HG03432 (cell line): ENCODE results near the gene MED19.
A peak's percentile ranks its signal among the peaks of the same experiment; 100 is the strongest.
"Not testable (repeated sequence)": the region's sequence is repeated elsewhere in the genome, so short reads cannot be mapped to it uniquely, and the experiment has no call there.

ENCODE experiments used
- ATAC-seq: cut with Tn5 transposase; IDR thresholded peaks from one replicate; pipeline ENCODE4 v1.9.1; 2021; ENCODE audit warnings: mild to moderate bottlenecking, moderate library complexity; ENCODE audit not compliant: unreplicated experiment

MED19 gene

DNA sequence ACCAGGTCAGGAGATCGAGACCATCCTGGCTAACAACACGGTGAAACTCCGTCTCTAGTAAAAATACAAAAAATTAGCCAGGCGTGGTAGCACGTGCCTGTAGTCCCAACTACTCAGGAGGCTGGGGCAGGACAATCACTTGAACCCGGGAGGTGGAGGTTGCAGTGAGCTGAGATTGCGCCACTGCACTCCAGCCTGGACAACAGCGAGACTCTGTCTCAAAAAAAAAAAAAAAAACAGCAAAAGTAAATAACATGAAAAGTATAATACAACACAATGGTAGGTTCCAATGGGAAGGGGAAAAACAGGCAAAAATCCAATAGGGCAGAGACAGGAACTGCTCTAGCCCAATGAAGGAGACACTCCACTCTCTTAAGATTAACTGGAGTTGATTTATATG is 6.6 kb downstream of the MED19 start:
- not testable (repeated sequence) for ATAC-seq

DNA sequence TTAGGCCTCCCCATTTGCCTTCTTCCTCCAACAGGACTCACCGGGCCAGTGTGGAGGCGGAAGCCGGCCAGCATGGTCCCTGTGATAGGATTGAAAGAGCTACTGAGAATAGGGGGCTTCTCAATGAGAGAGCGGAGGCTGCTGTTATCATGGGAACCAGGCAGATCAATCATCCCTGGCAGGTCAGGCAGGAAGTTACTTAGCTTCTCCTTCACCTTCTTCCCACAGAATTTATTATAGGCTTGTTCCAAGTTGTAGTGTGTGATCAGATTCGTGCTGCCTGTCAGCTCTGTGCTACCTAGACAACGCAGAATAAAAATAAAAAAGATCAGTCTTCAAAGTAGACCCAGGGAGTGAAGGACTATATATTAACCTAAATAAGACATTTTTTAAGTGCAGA is 7.1 kb downstream of the MED19 start:
- no peak for ATAC-seq

DNA sequence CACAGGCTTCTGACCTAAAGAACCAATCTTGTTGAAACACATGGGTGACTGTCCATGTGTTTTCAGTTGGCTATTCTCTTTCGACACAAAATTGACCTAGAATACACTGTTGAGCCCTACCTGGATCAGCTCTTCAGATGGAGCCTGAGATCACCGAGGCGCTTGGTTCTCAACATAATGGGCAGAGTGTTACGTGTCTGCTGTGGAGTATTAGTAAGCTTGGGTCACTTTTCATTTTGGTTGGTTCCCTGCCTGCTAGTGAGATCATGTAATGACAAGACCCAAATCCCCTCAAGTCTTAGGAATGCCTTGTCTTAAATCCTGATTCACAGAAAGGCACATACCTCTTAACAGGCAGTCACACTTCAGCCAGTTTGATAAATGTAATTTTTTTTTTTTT is 8.7 kb downstream of the MED19 start:
- ATAC-seq = no peak

DNA sequence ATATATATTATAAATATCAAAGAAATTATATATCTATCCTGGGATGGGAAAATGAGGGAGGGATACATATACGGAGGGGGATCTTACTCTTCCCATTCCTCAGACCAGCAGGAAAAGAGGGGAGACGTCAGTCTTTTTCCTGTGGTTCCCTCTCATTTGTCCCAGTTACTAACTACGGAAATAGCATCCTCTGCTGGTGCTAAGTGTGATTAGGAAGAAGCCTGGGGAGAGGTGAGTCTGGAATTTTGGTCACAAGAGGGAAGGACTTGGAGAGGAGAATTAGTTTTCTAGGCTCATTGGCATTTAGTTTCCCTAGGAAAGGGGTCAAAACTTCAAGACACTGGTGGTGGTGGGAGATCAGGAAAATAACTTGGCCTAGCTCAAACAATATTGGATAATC is 11.6 kb downstream of the MED19 start:
- no peak for ATAC-seq

GRCh38 chr11:57699813-57700212 is 12.2 kb downstream of the MED19 start:
- ATAC-seq = no peak

- ATAC-seq = no peak
Observed at GRCh38 chr11:57698843-57699365, 13.1 kb downstream of the MED19 start.

DNA sequence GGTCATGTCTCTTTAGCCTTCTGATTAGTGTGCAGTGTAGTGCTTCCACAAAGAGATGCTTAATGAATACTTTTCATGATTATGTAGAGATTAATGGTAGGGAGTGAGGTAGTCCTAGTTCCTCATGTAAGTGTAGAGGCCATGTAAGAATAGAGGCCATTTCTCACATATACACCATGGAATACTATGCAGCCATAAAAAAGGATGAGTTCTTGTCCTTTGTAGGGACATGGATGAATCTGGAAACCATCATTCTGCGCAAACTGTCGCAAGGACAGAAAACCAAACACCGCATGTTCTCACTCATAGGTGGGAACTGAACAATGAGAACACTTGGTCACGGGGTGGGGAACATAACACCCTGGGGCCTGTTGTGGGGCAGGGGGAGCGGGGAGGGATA is 21.5 kb downstream of the MED19 start:
- not testable (repeated sequence) for ATAC-seq

GRCh38 chr11:57681168-57681567 is 30.8 kb downstream of the MED19 start:
- ATAC-seq = no peak

DNA sequence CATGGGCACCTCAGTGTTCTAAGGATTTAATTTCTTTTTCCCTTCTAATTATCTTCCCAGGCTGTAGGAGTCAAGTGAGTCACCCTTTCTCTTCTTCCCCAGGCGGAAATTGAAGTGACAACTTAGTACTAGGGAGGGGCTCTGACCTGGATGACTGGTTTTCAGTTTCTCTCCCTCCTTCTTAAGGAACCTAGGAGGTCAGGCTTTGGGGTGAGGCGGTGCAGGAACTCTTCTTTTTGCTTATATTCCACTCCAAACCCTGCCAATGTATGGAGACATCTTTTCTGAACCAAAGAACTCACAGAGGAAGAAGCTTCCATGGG is 31.5 kb downstream of the MED19 start:
- no peak for ATAC-seq

GRCh38 chr11:57679396-57679795 is 32.6 kb downstream of the MED19 start:
- ATAC-seq = no peak

- no peak for ATAC-seq
Observed at GRCh38 chr11:57675176-57675941, 36.7 kb downstream of the MED19 start.

DNA sequence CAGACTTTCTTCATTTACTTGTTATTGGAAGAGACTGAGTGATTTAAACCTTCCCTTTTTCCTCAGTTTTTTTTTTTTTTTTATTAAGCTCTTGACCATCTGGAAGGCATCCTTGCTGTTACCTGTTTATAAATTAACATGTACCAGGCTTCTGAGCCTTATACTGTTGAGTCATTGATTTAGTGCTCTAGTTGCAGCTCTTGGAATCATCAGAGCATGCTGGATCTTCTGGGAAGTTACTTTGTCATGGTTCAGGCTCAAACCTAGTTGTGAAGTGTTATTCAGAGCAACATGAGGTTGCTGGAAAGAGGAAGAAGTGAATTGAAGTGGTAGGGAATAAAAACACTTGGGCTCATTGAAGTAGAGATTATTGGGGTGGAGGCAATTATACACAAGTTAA is 37.8 kb downstream of the MED19 start:
- ATAC-seq = no peak

GRCh38 chr11:57668434-57668782 is 43.6 kb downstream of the MED19 start:
- ATAC-seq = peak; percentile 10

DNA sequence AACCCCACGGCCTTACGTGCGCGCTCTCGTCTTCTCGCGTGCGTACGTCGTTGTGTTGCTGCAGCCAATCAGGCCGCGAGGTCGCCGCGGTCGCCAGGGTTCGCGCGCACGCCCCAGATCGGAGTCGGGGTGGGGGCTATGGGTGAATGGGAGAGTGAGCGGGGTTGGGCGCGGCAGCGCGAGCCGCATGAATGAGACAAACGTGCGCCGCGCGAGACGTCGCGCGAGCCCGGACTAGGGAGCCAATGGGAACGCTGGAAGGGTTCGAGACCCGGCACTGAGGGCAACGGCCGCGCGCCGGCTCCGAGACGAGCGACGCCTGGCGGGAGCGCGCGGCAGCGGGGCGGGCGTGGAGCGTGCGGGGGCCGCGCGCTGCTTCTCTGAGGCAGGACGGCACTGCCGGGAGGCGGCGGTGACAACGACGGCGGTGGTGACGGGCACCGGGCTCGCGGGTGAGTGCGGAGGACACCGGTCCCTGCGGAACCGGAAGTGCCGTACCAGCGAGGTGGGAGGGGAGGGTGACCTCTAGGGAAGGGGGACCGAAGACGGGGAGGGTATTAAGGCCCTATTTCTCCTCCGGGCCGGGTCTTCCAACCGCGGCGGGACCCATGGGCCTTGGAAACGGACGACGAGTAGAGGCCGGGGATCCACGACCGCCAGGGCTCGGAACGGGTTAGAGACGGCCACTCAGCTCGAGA is 44.1 kb downstream of the MED19 start, which contains the start of gene ZDHHC5:
Gene ZDHHC5 (plus strand): TSS at position 379 of the 698 bp plus-strand sequence. CDS start 4,977 bp downstream, outside the sequence.
- ATAC-seq = peak; percentile 87

DNA sequence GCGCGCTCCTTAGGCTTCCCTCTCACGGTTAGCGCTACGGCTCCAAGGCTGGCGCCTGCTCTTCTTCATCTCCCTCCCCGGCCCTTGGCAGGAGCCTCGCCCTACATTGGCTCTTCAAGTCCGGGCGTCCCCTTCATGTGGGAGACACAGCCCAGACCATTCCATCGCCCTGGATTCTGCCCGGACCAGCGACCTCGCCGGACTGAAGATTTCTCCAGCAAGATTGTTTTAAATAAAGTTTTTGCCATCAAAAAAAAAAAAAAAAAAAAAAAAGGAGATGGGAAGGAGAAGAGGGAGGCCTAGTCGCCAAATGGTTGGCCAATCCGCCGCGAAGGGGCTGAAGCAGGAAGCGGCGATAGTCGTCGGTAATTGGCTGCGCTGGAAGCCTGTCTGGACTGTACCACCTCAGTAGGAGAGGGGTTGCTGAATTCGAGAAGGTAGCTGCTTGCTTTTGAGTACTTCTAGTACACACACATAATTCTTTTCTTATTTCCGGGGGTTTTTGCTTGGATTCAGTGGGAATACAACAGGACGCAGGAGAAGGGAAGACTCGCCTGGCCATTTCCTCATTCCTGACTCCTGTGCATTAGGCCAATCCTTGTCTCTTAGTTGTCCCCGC is 44.8 kb downstream of the MED19 start:
- ATAC-seq = peak; percentile 70

- no peak for ATAC-seq
Observed at GRCh38 chr11:57663975-57664374, 48.0 kb downstream of the MED19 start.

GRCh38 chr11:57662893-57663292 is 49.1 kb downstream of the MED19 start:
- ATAC-seq = no peak

DNA sequence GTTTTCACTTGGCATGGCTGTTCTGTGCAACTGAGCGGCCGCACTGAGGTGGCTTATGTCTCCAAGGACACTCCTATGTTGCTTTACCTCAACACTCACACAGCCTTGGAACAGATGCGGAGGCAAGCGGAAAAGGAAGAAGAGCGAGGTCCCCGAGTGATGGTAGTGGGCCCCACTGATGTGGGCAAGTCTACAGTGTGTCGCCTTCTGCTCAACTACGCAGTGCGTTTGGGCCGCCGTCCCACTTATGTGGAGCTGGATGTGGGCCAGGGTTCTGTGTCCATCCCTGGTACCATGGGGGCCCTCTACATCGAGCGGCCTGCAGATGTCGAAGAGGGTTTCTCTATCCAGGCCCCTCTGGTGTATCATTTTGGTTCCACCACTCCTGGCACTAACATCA is 52.3 kb downstream of the MED19 start:
- no peak for ATAC-seq

- ATAC-seq = no peak
Observed at GRCh38 chr11:57658023-57658361, 54.0 kb downstream of the MED19 start.

- ATAC-seq = peak; percentile 98
Observed at GRCh38 chr11:57657194-57658022, 54.6 kb downstream of the MED19 start, which contains the start of gene CLP1. Gene CLP1 (plus strand): TSS chr11:57657762. CDS start chr11:57659477, 1,715 bp downstream.

GRCh38 chr11:57656885-57657193 is 55.2 kb downstream of the MED19 start:
- ATAC-seq = no peak
